WTC11 (cell line): ENCODE results near the gene PPP6R3. TPM values are rescaled to one million over a fixed set of nuclear protein-coding genes. Genes with fewer than 3 reads are reported as not detected.

ENCODE experiments used
- ATAC-seq: fragments of 200-7000 bp; cut with Tn5 transposase; 2 replicates; pipeline ENCODE4 v1.10.0; 2021; ENCODE audit warnings: mild to moderate bottlenecking, moderate library complexity
- CTCF ChIA-PET: fragments of 300-600 bp; sonication (Branson Sonifier 250); formaldehyde crosslinking; loops from one replicate; lab custom pipeline; 2021; ENCODE audit warnings: antibody characterized with exemption; lab: Charles Lee
- POLR2A ChIA-PET: fragments of 350-600 bp; sonication (Branson Sonifier 250); formaldehyde crosslinking; loops from one replicate; lab custom pipeline; 2021; ENCODE audit warnings: antibody characterized with exemption; lab: Charles Lee
- DNase-seq: peaks from one replicate; pipeline ENCODE4 v3.0.0; 2021; ENCODE audit warnings: low spot score
- H3K27ac Mint-ChIP-seq: 2 replicates; pipeline ENCODE4 v1.8.0; 2021; ENCODE audit warnings: mixed read lengths
- H3K27me3 Mint-ChIP-seq: 2 replicates; pipeline ENCODE4 v1.8.0; 2021; ENCODE audit warnings: low read depth, mild to moderate bottlenecking, moderate library complexity, mixed read lengths
- H3K36me3 Mint-ChIP-seq: 2 replicates; pipeline ENCODE4 v1.8.0; 2021; ENCODE audit warnings: mixed read lengths
- H3K4me1 Mint-ChIP-seq: 2 replicates; pipeline ENCODE4 v1.8.0; 2022; ENCODE audit warnings: mixed read lengths
- H3K4me3 Mint-ChIP-seq: 2 replicates; pipeline ENCODE4 v1.8.0; 2021; ENCODE audit warnings: mild to moderate bottlenecking, moderate library complexity, mixed read lengths
- H3K9me3 Mint-ChIP-seq: 2 replicates; pipeline ENCODE4 v1.8.0; 2021; ENCODE audit warnings: mixed read lengths
- ATF1 ChIP-seq: sonication (generic); formaldehyde crosslinking; IDR thresholded peaks from 2 replicates; pipeline ENCODE4 v1.8.1; 2023; ENCODE audit warnings: mild to moderate bottlenecking, moderate library complexity, missing genetic modification reagents
- CREM ChIP-seq: sonication (generic); formaldehyde crosslinking; IDR thresholded peaks from 2 replicates; pipeline ENCODE4 v1.8.1; 2022; ENCODE audit warnings: mild to moderate bottlenecking, missing genetic modification reagents, moderate library complexity
- IRF2 ChIP-seq: sonication (generic); formaldehyde crosslinking; IDR thresholded peaks from 2 replicates; pipeline ENCODE4 v1.8.0; 2022; ENCODE audit warnings: low read depth, missing genetic modification reagents, borderline replicate concordance
- SMAD3 ChIP-seq: sonication (generic); formaldehyde crosslinking; IDR thresholded peaks from 2 replicates; pipeline ENCODE4 v1.8.0; 2022; ENCODE audit warnings: missing genetic modification reagents, mild to moderate bottlenecking, borderline replicate concordance
- SP1 ChIP-seq: sonication (generic); formaldehyde crosslinking; conservative IDR thresholded peaks from 2 replicates; pipeline ENCODE4 v1.8.1; 2022; ENCODE audit warnings: missing genetic modification reagents
- TCF7 ChIP-seq: sonication (generic); formaldehyde crosslinking; IDR thresholded peaks from 2 replicates; pipeline ENCODE4 v1.8.0; 2022; ENCODE audit warnings: mild to moderate bottlenecking, low read depth, missing genetic modification reagents, moderate library complexity
- TEAD1 ChIP-seq: sonication (generic); formaldehyde crosslinking; IDR thresholded peaks from 2 replicates; pipeline ENCODE4 v1.8.0; 2022; ENCODE audit warnings: mild to moderate bottlenecking, missing genetic modification reagents
- TP53 ChIP-seq: sonication (generic); formaldehyde crosslinking; IDR thresholded peaks from 2 replicates; pipeline ENCODE4 v1.8.1; 2023; ENCODE audit warnings: mild to moderate bottlenecking, missing genetic modification reagents
- ZNF121 ChIP-seq: sonication (generic); formaldehyde crosslinking; IDR thresholded peaks from 2 replicates; pipeline ENCODE4 v1.8.0; 2023; ENCODE audit warnings: missing genetic modification reagents
- ZNF263 ChIP-seq: sonication (generic); formaldehyde crosslinking; IDR thresholded peaks from 2 replicates; pipeline ENCODE4 v1.8.1; 2022; ENCODE audit warnings: low read depth, mild to moderate bottlenecking, moderate library complexity, missing genetic modification reagents
- ZNF671 ChIP-seq: fragments of 250-450 bp; sonication (Bioruptor Pico); IDR thresholded peaks from 2 replicates; pipeline ENCODE4 v1.8.0; 2021; ENCODE audit warnings: mild to moderate bottlenecking
- total RNA-seq: library from RNA; stranded (reverse); gene quantifications from 3 replicates; pipeline ENCODE4 v1.2.3, GENCODE V29; 2021
- TF ChIP-seq, protein P1 (sequence below): sonication (generic); formaldehyde crosslinking; IDR thresholded peaks from 2 replicates; pipeline ENCODE4 v1.8.1; 2023; ENCODE audit warnings: mild to moderate bottlenecking, missing genetic modification reagents, moderate library complexity
- TF ChIP-seq, protein P2 (sequence below): sonication (generic); formaldehyde crosslinking; IDR thresholded peaks from 2 replicates; pipeline ENCODE4 v1.8.1; 2022; ENCODE audit warnings: mild to moderate bottlenecking, missing genetic modification reagents, moderate library complexity, borderline replicate concordance
- TF ChIP-seq, protein P3 (sequence below): fragments of 200-600 bp; IDR thresholded peaks from 2 replicates; pipeline ENCODE4 v1.8.0; 2022; ENCODE audit warnings: antibody characterized with exemption
- TF ChIP-seq, protein P4 (sequence below): sonication (generic); formaldehyde crosslinking; IDR thresholded peaks from 2 replicates; pipeline ENCODE4 v1.8.0; 2022; ENCODE audit warnings: mild to moderate bottlenecking, missing genetic modification reagents
- TF ChIP-seq, protein P5 (sequence below): sonication (generic); formaldehyde crosslinking; IDR thresholded peaks from 2 replicates; pipeline ENCODE4 v1.8.0; 2022; ENCODE audit warnings: mild to moderate bottlenecking, missing genetic modification reagents
- TF ChIP-seq, protein P6 (sequence below): sonication (generic); formaldehyde crosslinking; IDR thresholded peaks from 2 replicates; pipeline ENCODE4 v1.8.0; 2022; ENCODE audit warnings: mild to moderate bottlenecking, missing genetic modification reagents
- TF ChIP-seq, protein P7 (sequence below): sonication (generic); formaldehyde crosslinking; IDR thresholded peaks from 2 replicates; pipeline ENCODE4 v1.8.0; 2023; ENCODE audit warnings: mild to moderate bottlenecking, missing genetic modification reagents
- TF ChIP-seq, protein P8 (sequence below): sonication (generic); formaldehyde crosslinking; IDR thresholded peaks from 2 replicates; pipeline ENCODE4 v1.8.1; 2022; ENCODE audit warnings: low read depth, mild to moderate bottlenecking, moderate library complexity, missing genetic modification reagents, borderline replicate concordance

Gene PPP6R3
- total RNA-seq, 1 experiment from 2014 or later = 138 TPM

DNA sequence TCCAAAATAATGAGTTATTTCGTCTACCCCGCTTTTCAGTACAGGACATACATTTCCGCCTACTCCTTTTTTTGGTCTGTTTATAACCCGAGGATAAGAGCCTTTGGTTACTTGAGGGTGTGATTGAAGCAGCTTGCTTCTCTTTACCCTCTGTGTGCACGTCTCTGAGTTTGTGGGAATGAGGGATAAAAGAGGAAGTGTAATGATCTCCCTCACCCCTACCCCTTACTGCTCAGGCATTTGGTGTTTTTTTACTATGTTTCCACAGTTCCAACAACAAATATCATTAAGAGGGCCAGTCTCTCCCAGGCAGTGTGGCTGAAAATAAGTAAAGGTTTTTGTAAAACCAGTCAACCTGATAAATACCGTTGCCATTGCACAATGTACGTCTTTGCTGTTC is 140.6 kb downstream of the PPP6R3 start:
- TF ChIP-seq IRF2 (CRISPR knock-in tag) (no peak), TEAD1 (CRISPR knock-in tag) (no peak), SMAD3 (CRISPR knock-in tag) (no peak), ATF1 (CRISPR knock-in tag) (no peak), CREM (CRISPR knock-in tag) (no peak), ZNF263 (CRISPR knock-in tag) (no peak), ZNF671 (no peak), SP1 (CRISPR knock-in tag) (no peak), TP53 (CRISPR knock-in tag) (no peak), ZNF121 (no peak), TCF7 (CRISPR knock-in tag) (no peak)
- TF ChIP-seq, protein P1, sequence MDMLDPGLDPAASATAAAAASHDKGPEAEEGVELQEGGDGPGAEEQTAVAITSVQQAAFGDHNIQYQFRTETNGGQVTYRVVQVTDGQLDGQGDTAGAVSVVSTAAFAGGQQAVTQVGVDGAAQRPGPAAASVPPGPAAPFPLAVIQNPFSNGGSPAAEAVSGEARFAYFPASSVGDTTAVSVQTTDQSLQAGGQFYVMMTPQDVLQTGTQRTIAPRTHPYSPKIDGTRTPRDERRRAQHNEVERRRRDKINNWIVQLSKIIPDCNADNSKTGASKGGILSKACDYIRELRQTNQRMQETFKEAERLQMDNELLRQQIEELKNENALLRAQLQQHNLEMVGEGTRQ = no peak
- TF ChIP-seq, protein P2, sequence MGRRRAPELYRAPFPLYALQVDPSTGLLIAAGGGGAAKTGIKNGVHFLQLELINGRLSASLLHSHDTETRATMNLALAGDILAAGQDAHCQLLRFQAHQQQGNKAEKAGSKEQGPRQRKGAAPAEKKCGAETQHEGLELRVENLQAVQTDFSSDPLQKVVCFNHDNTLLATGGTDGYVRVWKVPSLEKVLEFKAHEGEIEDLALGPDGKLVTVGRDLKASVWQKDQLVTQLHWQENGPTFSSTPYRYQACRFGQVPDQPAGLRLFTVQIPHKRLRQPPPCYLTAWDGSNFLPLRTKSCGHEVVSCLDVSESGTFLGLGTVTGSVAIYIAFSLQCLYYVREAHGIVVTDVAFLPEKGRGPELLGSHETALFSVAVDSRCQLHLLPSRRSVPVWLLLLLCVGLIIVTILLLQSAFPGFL = no peak
- TF ChIP-seq, protein P3, sequence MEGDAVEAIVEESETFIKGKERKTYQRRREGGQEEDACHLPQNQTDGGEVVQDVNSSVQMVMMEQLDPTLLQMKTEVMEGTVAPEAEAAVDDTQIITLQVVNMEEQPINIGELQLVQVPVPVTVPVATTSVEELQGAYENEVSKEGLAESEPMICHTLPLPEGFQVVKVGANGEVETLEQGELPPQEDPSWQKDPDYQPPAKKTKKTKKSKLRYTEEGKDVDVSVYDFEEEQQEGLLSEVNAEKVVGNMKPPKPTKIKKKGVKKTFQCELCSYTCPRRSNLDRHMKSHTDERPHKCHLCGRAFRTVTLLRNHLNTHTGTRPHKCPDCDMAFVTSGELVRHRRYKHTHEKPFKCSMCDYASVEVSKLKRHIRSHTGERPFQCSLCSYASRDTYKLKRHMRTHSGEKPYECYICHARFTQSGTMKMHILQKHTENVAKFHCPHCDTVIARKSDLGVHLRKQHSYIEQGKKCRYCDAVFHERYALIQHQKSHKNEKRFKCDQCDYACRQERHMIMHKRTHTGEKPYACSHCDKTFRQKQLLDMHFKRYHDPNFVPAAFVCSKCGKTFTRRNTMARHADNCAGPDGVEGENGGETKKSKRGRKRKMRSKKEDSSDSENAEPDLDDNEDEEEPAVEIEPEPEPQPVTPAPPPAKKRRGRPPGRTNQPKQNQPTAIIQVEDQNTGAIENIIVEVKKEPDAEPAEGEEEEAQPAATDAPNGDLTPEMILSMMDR = no peak
- TF ChIP-seq, protein P4, sequence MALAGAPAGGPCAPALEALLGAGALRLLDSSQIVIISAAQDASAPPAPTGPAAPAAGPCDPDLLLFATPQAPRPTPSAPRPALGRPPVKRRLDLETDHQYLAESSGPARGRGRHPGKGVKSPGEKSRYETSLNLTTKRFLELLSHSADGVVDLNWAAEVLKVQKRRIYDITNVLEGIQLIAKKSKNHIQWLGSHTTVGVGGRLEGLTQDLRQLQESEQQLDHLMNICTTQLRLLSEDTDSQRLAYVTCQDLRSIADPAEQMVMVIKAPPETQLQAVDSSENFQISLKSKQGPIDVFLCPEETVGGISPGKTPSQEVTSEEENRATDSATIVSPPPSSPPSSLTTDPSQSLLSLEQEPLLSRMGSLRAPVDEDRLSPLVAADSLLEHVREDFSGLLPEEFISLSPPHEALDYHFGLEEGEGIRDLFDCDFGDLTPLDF (CRISPR knock-in tag) = no peak
- TF ChIP-seq, protein P5, sequence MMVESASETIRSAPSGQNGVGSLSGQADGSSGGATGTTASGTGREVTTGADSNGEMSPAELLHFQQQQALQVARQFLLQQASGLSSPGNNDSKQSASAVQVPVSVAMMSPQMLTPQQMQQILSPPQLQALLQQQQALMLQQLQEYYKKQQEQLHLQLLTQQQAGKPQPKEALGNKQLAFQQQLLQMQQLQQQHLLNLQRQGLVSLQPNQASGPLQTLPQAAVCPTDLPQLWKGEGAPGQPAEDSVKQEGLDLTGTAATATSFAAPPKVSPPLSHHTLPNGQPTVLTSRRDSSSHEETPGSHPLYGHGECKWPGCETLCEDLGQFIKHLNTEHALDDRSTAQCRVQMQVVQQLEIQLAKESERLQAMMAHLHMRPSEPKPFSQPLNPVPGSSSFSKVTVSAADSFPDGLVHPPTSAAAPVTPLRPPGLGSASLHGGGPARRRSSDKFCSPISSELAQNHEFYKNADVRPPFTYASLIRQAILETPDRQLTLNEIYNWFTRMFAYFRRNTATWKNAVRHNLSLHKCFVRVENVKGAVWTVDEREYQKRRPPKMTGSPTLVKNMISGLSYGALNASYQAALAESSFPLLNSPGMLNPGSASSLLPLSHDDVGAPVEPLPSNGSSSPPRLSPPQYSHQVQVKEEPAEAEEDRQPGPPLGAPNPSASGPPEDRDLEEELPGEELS (CRISPR knock-in tag) = no peak
- TF ChIP-seq, protein P6, sequence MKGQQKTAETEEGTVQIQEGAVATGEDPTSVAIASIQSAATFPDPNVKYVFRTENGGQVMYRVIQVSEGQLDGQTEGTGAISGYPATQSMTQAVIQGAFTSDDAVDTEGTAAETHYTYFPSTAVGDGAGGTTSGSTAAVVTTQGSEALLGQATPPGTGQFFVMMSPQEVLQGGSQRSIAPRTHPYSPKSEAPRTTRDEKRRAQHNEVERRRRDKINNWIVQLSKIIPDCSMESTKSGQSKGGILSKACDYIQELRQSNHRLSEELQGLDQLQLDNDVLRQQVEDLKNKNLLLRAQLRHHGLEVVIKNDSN (CRISPR knock-in tag) = no peak
- TF ChIP-seq, protein P7, sequence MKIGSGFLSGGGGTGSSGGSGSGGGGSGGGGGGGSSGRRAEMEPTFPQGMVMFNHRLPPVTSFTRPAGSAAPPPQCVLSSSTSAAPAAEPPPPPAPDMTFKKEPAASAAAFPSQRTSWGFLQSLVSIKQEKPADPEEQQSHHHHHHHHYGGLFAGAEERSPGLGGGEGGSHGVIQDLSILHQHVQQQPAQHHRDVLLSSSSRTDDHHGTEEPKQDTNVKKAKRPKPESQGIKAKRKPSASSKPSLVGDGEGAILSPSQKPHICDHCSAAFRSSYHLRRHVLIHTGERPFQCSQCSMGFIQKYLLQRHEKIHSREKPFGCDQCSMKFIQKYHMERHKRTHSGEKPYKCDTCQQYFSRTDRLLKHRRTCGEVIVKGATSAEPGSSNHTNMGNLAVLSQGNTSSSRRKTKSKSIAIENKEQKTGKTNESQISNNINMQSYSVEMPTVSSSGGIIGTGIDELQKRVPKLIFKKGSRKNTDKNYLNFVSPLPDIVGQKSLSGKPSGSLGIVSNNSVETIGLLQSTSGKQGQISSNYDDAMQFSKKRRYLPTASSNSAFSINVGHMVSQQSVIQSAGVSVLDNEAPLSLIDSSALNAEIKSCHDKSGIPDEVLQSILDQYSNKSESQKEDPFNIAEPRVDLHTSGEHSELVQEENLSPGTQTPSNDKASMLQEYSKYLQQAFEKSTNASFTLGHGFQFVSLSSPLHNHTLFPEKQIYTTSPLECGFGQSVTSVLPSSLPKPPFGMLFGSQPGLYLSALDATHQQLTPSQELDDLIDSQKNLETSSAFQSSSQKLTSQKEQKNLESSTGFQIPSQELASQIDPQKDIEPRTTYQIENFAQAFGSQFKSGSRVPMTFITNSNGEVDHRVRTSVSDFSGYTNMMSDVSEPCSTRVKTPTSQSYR = no peak
- TF ChIP-seq, protein P8, sequence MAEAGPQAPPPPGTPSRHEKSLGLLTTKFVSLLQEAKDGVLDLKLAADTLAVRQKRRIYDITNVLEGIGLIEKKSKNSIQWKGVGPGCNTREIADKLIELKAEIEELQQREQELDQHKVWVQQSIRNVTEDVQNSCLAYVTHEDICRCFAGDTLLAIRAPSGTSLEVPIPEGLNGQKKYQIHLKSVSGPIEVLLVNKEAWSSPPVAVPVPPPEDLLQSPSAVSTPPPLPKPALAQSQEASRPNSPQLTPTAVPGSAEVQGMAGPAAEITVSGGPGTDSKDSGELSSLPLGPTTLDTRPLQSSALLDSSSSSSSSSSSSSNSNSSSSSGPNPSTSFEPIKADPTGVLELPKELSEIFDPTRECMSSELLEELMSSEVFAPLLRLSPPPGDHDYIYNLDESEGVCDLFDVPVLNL (CRISPR knock-in tag) = no peak
- no peak for ATAC-seq
- no peak overlapping the region for H3K4me3 Mint-ChIP-seq

More for the DNA sequence above, 140.6 kb downstream of the PPP6R3 start:
- H3K27ac Mint-ChIP-seq = no peak overlapping the region
- CTCF ChIA-PET = interaction anchor here (1.4 kb wide), 1 partner anchor 197 kb away, joined by 4 read pairs; no protein-coding TSS in a partner anchor
- no peaks in the 10 kb centered on the region for H3K27me3 Mint-ChIP-seq
- H3K4me1 Mint-ChIP-seq = no peaks in the 10 kb centered on the region
- H3K9me3 Mint-ChIP-seq = no peaks in the 10 kb centered on the region
- POLR2A ChIA-PET = interaction anchor here (0.6 kb wide), 1 partner anchor 321 kb away, joined by 5 read pairs; no protein-coding TSS in a partner anchor
- peaks cover 89% of the 10 kb centered on the region for H3K36me3 Mint-ChIP-seq
- DNase-seq = no peak
